ENCODE data around the gene CPSF7.

GRCh38 chr11:61472282-61472681 is 42.5 kb upstream of the CPSF7 start:
- TF ChIP-seq CTCF (conservative IDR thresholded peaks at IDR 0.05; ENCODE audit: low read depth, low read length) (no peak), EZH2 (IDR thresholded peaks at IDR 0.05; ENCODE audit: low read length, unreplicated experiment) (no peak), EZH2phosphoT487 (IDR thresholded peaks at IDR 0.05; ENCODE audit: borderline replicate concordance, low read length) (no peak)
